MCF 10A (cell line): ENCODE measurements around the gene SH3RF2. TPM values are rescaled to one million over a fixed set of nuclear protein-coding genes. Genes with fewer than 3 reads are reported as not detected.

Experiments
- BruUV-seq: library from RNA; stranded (reverse); fragments of 400-500 nt; replicated peaks from 2 replicates; lab custom pipeline; 2021; lab: Mats Ljungman, UMichigan
- CTCF ChIA-PET: fragments of 300-600 bp; sonication (Branson Sonifier 250); formaldehyde crosslinking; extraction: SDS; loops from one replicate; lab custom pipeline; 2021; ENCODE audit warnings: antibody characterized with exemption, inconsistent platforms; lab: Yijun Ruan, JAX
- POLR2A ChIA-PET: fragments of 300-600, 350-650 bp; sonication (Branson Sonifier 250); formaldehyde crosslinking; extraction: SDS; loops from one replicate; lab custom pipeline; 2020; ENCODE audit warnings: antibody characterized with exemption, inconsistent platforms; lab: Yijun Ruan, JAX
- DNase-seq: peaks from one replicate; pipeline ENCODE4 v3.0.0-alpha.2; 2018; ENCODE audit not compliant: unreplicated experiment
- H3K27ac Mint-ChIP-seq: one replicate; pipeline ENCODE4 v1.8.0; 2022; ENCODE audit warnings: mild to moderate bottlenecking, low read depth, mixed read lengths; ENCODE audit not compliant: unreplicated experiment
- H3K27me3 Mint-ChIP-seq: one replicate; pipeline ENCODE4 v1.8.0; 2022; ENCODE audit warnings: mixed read lengths; ENCODE audit not compliant: insufficient read depth, unreplicated experiment
- H3K36me3 Mint-ChIP-seq: one replicate; pipeline ENCODE4 v1.8.0; 2022; ENCODE audit warnings: mild to moderate bottlenecking, moderate library complexity, mixed read lengths; ENCODE audit not compliant: insufficient read depth, unreplicated experiment
- H3K4me1 Mint-ChIP-seq: one replicate; pipeline ENCODE4 v1.8.0; 2022; ENCODE audit warnings: mixed read lengths; ENCODE audit not compliant: insufficient read depth, unreplicated experiment
- H3K4me3 Mint-ChIP-seq: one replicate; pipeline ENCODE4 v1.8.0; 2022; ENCODE audit warnings: mild to moderate bottlenecking, moderate library complexity, mixed read lengths; ENCODE audit not compliant: unreplicated experiment
- H3K9me3 Mint-ChIP-seq: one replicate; pipeline ENCODE4 v1.8.0; 2022; ENCODE audit warnings: mixed read lengths; ENCODE audit not compliant: unreplicated experiment
- CTCF ChIP-seq: fragments of 200-600 bp; IDR thresholded peaks from one replicate; pipeline ENCODE4 v1.8.0; 2022; ENCODE audit warnings: antibody characterized with exemption, mild to moderate bottlenecking; ENCODE audit not compliant: unreplicated experiment
- intact Hi-C: fragments of 100-400 bp; cut with micrococcal nuclease; formaldehyde crosslinking; loops from 2 replicates; pipeline ENCODE4 v1.14.1; 2022
- total RNA-seq: library from RNA; stranded (reverse); gene quantifications from 2 replicates; pipeline ENCODE4 v1.2.3, GENCODE V29; 2022

The SH3RF2 gene
- total RNA-seq, 1 experiment from 2014 or later: 29.6 TPM

DNA sequence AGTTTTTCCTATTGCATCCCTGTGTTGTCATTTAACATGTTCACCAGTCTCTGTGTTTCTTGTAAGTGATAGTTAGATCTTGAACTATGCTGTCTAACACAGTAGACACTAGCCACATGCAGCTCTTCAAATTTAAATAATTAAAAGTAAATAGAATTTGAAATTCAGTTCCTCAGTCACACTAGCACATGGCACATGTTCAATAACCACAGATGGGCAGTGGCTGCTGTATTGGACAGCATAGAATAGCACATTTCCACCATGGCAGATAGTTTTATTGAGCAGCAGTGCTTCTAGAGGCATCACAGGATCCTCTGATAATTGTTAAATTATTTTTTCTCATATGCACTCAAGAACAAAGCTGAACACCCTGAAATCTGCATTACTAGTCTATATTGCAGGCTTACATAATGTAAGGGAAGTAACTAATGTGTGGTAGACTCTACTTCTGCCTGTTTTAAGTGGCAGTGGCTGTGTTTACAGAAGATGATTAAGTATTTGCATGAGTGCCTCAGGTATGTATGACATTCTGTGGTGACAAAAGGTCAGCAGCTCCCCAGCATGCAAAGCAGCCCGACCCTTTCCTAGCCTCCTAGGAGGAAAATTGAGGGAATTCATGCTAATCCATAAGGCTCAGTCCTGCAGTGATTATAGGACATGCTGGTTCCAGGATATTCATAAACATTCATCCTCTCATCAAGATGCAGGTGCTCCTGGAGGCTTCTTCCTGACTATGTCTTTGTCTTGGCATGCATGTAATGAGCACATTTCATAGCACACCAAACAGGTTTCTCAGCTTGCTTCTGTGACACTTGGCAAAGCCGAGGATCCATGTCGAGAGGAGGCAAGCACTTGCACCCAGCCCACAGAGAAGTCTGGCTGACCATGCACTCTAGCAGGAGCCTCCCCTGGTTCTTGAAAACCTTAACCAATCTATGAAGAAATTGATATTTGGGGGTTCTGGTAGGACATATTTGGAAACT lies 45.5 kb downstream of the SH3RF2 start:
- no TSS peak for BruUV-seq
- no peaks in the 10 kb centered on the region for H3K27me3 Mint-ChIP-seq
- TF ChIP-seq CTCF: no peak
- DNase-seq: no peak
- peaks cover 6% of the 10 kb centered on the region for H3K36me3 Mint-ChIP-seq
- POLR2A ChIA-PET: interaction anchor here (0.8 to 1.2 kb wide), 4 partner anchors 41 to 147 kb away, joined by 3 to 4 read pairs (median 4); partner anchors contain the start of gene PRELID2
- no peak overlapping the region for H3K4me3 Mint-ChIP-seq
- peaks cover 10% of the 10 kb centered on the region for H3K4me1 Mint-ChIP-seq
- H3K9me3 Mint-ChIP-seq: no peaks in the 10 kb centered on the region
- CTCF ChIA-PET: interaction anchor here (0.6 to 2.8 kb wide), 21 partner anchors 10 to 268 kb away, joined by 3 to 20 read pairs (median 5); partner anchors contain the start of gene PRELID2
- peak overlapping the region; percentile 26 for H3K27ac Mint-ChIP-seq
- intact Hi-C loops: no loop called here

DNA sequence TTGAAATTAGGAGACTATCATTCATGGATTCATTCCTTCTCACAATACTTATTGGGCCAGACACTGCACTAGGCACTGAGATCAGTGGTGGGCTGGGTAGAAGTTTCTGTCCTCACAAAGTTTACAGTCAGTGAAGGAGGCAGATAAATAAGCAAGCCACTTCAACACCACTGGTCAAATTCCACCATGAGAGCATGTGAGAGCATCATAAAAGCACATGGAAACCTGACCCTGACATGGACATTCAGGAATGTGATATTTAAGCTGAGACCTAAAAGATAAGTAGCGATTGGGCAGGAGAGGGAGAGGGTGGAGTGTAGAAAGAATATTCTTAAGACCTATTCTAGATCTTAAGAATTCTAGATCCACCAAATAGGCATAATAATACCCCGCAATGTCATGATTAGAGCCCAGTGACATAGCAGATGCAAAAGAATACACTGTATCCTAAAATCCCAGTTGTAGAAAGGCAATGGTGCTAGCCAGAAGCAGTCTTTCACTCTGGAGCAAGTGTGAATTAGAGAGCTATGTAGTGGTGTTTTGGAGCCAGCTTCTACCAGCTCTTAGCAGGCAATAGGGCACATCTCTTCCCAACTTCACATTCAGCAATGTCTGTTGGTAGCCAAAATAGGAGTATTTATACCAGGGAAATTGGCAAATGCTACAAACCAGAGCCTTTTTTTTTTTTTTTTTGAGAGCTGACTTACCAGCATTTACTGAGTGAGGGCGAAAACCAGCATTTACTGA lies 46.4 kb downstream of the SH3RF2 start:
- no peak overlapping the region for H3K4me3 Mint-ChIP-seq
- intact Hi-C loops: no loop called here
- POLR2A ChIA-PET: interaction anchor here (0.7 to 1.1 kb wide), 3 partner anchors 44 to 109 kb away, joined by 3 read pairs; partner anchors contain the start of gene SH3RF2
- peaks cover 6% of the 10 kb centered on the region for H3K4me1 Mint-ChIP-seq
- no TSS peak for BruUV-seq
- no peak overlapping the region for H3K27ac Mint-ChIP-seq
- no peak for TF ChIP-seq CTCF
- CTCF ChIA-PET: interaction anchor here (0.6 to 2.8 kb wide), 8 partner anchors 9 to 1782 kb away, joined by 3 to 11 read pairs (median 6); no protein-coding TSS in a partner anchor
- H3K9me3 Mint-ChIP-seq: no peaks in the 10 kb centered on the region
- no peak for DNase-seq
- H3K36me3 Mint-ChIP-seq: peaks cover 9% of the 10 kb centered on the region
- no peaks in the 10 kb centered on the region for H3K27me3 Mint-ChIP-seq

- intact Hi-C loops: no loop called here
- BruUV-seq: no TSS peak
- H3K27me3 Mint-ChIP-seq: no peaks in the 10 kb centered on the region
- no peak overlapping the region for H3K27ac Mint-ChIP-seq
- CTCF ChIA-PET: interaction anchor here (0.6 to 1.6 kb wide), 3 partner anchors 8 to 1783 kb away, joined by 3 to 8 read pairs (median 5); no protein-coding TSS in a partner anchor
- peaks cover 11% of the 10 kb centered on the region for H3K36me3 Mint-ChIP-seq
- H3K9me3 Mint-ChIP-seq: no peaks in the 10 kb centered on the region
- no peak for TF ChIP-seq CTCF
- peaks cover under 1% of the 10 kb centered on the region for H3K4me1 Mint-ChIP-seq
- POLR2A ChIA-PET: interaction anchor here (1.0 to 1.1 kb wide), 2 partner anchors 45 to 108 kb away, joined by 3 read pairs; no protein-coding TSS in a partner anchor
- DNase-seq: no peak
- H3K4me3 Mint-ChIP-seq: no peak overlapping the region
Observed at GRCh38 chr5:145983446-145983845, 47.1 kb downstream of the SH3RF2 start.
